Fibroblast of mammary gland (primary cell): ENCODE measurements around the gene CYP4B1.

Source experiments
- DNase-seq: peaks from one replicate; pipeline ENCODE4 v3.0.0-alpha.2; 2010; ENCODE audit warnings: low read depth
- H3K4me3 ChIP-seq: 2 replicates; pipeline ENCODE4 v1.5.1; 2011; ENCODE audit warnings: low read depth, mild to moderate bottlenecking, low read length, moderate library complexity; ENCODE audit not compliant: control insufficient read depth
- TF ChIP-seq, protein P1 (sequence below): conservative IDR thresholded peaks from 2 replicates; pipeline ENCODE4 v1.5.1; 2011; ENCODE audit warnings: low read depth, low read length, inconsistent platforms; ENCODE audit not compliant: control insufficient read depth, insufficient read depth

Gene CYP4B1

DNA sequence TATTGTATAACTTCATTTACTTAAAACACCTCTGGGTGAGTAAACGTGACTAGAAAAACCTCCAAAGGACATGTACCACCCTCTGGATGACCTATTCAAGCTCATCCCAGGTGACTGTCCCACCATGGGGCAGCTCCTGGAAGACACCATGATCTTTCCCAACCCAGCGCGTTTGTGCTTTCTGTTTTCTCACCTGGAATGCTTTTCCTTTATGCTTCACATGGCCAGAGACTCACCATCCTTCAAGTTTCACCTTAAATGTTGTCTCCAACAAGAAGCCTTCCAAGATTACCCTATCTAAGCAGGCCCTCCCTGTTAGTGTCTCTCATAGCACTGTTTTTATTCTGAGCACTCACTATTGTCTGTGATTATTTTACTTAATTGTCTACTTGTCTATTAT, 11.1 kb downstream of the CYP4B1 start:
- TF ChIP-seq, protein P1, sequence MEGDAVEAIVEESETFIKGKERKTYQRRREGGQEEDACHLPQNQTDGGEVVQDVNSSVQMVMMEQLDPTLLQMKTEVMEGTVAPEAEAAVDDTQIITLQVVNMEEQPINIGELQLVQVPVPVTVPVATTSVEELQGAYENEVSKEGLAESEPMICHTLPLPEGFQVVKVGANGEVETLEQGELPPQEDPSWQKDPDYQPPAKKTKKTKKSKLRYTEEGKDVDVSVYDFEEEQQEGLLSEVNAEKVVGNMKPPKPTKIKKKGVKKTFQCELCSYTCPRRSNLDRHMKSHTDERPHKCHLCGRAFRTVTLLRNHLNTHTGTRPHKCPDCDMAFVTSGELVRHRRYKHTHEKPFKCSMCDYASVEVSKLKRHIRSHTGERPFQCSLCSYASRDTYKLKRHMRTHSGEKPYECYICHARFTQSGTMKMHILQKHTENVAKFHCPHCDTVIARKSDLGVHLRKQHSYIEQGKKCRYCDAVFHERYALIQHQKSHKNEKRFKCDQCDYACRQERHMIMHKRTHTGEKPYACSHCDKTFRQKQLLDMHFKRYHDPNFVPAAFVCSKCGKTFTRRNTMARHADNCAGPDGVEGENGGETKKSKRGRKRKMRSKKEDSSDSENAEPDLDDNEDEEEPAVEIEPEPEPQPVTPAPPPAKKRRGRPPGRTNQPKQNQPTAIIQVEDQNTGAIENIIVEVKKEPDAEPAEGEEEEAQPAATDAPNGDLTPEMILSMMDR = no peak
- H3K4me3 ChIP-seq = no peak overlapping the region
- no peak for DNase-seq

DNA sequence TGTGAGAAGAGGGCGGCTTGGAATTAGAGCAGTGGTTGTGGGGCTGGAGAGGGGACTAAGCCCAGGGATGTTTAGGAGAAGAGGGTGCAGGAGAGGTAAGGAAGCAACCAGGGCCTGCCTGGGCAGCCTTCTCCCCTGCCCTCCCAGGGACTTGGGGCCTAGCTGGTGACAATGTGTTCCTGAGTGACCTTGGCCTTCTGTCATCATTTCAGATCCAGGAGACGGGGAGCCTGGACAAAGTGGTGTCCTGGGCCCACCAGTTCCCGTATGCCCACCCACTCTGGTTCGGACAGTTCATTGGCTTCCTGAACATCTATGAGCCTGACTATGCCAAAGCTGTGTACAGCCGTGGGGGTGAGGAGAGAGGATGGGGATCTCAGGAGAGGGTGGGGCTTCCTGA, 11.8 kb downstream of the CYP4B1 start:
- H3K4me3 ChIP-seq = no peak overlapping the region
- TF ChIP-seq, protein P1 = no peak
- DNase-seq = no peak

- TF ChIP-seq, protein P1 = no peak
- DNase-seq = no peak
- H3K4me3 ChIP-seq = no peak overlapping the region
Measured at GRCh38 chr1:46811053-46811452, 12.2 kb downstream of the CYP4B1 start.

DNA sequence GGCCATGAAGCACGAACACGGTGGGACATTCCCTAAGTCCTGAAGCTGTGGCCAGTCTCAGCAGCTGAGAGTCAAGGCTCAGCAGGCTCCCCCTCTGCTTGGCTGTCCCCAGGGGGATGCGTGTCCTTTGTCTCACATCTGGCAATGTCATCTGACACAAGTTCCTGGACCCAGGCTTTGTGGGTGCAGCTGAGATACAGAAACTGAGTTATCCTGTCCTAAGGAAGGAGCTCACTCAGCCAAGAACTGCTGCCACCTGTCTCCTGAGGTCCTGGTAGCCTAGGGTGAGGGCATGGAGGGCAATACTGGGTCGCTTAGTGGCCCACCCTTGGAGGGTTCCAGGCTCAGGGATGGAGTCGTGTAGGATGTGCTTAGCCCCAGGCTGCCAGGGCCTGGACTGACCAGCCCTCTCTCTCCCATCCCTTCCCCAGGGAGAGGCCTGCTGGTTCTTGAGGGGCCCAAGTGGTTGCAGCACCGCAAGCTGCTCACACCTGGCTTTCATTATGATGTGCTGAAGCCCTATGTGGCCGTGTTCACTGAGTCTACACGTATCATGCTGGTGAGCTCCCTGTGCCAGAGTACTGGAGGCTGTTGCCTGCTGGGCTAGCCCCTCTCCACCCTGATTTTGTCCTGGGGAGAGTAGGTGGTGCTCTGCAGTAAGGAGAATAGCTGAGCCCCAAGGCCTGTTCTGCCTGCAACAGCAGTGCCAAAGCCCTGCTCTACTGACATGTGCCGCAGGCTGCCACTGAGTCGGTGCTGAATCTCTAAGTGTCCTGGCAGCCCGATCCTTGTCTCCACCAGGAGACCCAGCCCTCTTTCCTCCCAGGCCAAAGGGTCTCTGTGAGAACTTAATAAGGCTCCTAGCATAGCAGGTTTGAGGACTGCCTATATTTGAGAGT, 13.5 kb downstream of the CYP4B1 start:
- TF ChIP-seq, protein P1 = no peak
- no peak for DNase-seq
- no peak overlapping the region for H3K4me3 ChIP-seq

DNA sequence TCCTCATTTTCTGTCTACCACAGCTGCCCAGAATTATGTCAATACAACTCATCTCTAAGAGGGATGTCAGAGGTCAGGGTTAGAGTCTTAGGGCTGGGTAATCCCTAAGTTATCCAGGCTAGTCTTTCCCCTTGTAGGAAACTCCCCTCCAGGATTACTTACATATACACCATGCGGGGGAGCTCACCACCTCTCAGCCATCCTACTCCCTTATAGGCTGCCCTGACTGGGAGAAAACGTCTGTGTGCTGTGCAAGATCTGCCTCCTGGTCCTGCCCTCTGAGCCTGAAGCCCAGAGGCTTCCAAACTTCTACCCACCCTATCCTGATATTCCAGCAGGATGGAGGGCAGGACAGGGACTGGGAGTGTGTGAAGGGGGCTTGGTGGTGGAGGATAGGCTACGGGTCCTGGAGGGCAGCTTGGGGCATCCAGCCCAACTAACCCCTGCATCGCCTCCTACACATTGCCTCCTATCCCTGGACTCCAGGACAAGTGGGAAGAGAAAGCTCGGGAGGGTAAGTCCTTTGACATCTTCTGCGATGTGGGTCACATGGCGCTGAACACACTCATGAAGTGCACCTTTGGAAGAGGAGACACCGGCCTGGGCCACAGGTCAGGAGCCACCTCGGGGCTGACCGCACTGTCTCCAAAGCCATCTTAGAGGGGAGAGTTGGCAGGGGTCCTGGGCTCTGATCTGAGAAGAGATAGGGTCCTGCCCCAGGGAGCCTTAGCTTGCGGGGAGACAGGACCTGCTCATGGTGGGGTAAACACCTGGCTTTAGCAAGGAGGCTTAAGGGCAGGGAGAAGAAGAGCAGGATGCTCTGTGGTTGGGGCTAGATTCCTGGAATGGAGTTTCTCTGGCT, 14.4 kb downstream of the CYP4B1 start:
- DNase-seq = no peak
- no peak overlapping the region for H3K4me3 ChIP-seq
- TF ChIP-seq, protein P1 = no peak

GRCh38 chr1:46813858-46814396, 15.1 kb downstream of the CYP4B1 start:
- no peak for DNase-seq
- TF ChIP-seq, protein P1 = no peak
- H3K4me3 ChIP-seq = no peak overlapping the region
